Osteoblast (primary cell): ENCODE data around the gene SNAPC4. TPM values are rescaled to one million over a fixed set of nuclear protein-coding genes. Genes with fewer than 3 reads are reported as not detected.
A peak's percentile ranks its signal among the peaks of the same experiment; 100 is the strongest.

Experiments used
- DNase-seq: peaks from one replicate; pipeline ENCODE4 v3.0.0; 2011; ENCODE audit warnings: low spot score, mixed read lengths; ENCODE audit not compliant: insufficient read length; ENCODE audit errors: missing footprints
- H2AFZ ChIP-seq: 2 replicates; pipeline ENCODE4 v1.6.0; 2011; ENCODE audit warnings: mild to moderate bottlenecking, low read length
- H3K27ac ChIP-seq: 2 replicates; pipeline ENCODE4 v1.5.1; 2011; ENCODE audit warnings: mild to moderate bottlenecking, low read depth, low read length, moderate library complexity
- H3K27me3 ChIP-seq: 2 replicates; pipeline ENCODE4 v1.6.0; 2012; ENCODE audit warnings: mild to moderate bottlenecking, control low read depth, inconsistent platforms, low read length, moderate library complexity; ENCODE audit not compliant: insufficient read depth
- H3K36me3 ChIP-seq: 2 replicates; pipeline ENCODE4 v1.5.1; 2011; ENCODE audit warnings: mild to moderate bottlenecking, low read length, control low read depth, moderate library complexity; ENCODE audit not compliant: insufficient read depth
- H3K4me1 ChIP-seq: 2 replicates; pipeline ENCODE4 v1.5.1; 2011; ENCODE audit warnings: mild to moderate bottlenecking, low read length, control low read depth, moderate library complexity; ENCODE audit not compliant: insufficient read depth
- H3K4me2 ChIP-seq: 2 replicates; pipeline ENCODE4 v1.6.0; 2011; ENCODE audit warnings: mild to moderate bottlenecking, low read length; ENCODE audit not compliant: insufficient read depth
- H3K4me3 ChIP-seq: fragments of 200-600 bp; sonication (generic); 3 replicates; pipeline ENCODE4 v1.5.1; 2012; ENCODE audit warnings: mild to moderate bottlenecking, low read length, inconsistent platforms; ENCODE audit not compliant: insufficient read depth
- H3K79me2 ChIP-seq: 2 replicates; pipeline ENCODE4 v1.6.0; 2012; ENCODE audit warnings: mild to moderate bottlenecking, low read length, control low read depth, inconsistent platforms; ENCODE audit not compliant: insufficient read depth
- H3K9me3 ChIP-seq: 2 replicates; pipeline ENCODE4 v1.5.1; 2011; ENCODE audit warnings: low read depth, low read length, control low read depth
- H4K20me1 ChIP-seq: 2 replicates; pipeline ENCODE4 v1.6.0; 2012; ENCODE audit warnings: mild to moderate bottlenecking, low read length, control low read depth; ENCODE audit not compliant: insufficient read depth
- total RNA-seq: library from RNA; depleted of rRNA; stranded (reverse); fragments of >200 nt; gene quantifications from 2 replicates; pipeline ENCODE4 v1.2.3, GENCODE V29; 2012
- TF ChIP-seq, protein P1 (sequence below): IDR thresholded peaks from 2 replicates; pipeline ENCODE4 v1.5.1; 2011; ENCODE audit warnings: mild to moderate bottlenecking, low read depth, low read length, moderate library complexity; ENCODE audit errors: extremely low read depth

The SNAPC4 gene
- total RNA-seq, 1 donor: 9.0 TPM

DNA sequence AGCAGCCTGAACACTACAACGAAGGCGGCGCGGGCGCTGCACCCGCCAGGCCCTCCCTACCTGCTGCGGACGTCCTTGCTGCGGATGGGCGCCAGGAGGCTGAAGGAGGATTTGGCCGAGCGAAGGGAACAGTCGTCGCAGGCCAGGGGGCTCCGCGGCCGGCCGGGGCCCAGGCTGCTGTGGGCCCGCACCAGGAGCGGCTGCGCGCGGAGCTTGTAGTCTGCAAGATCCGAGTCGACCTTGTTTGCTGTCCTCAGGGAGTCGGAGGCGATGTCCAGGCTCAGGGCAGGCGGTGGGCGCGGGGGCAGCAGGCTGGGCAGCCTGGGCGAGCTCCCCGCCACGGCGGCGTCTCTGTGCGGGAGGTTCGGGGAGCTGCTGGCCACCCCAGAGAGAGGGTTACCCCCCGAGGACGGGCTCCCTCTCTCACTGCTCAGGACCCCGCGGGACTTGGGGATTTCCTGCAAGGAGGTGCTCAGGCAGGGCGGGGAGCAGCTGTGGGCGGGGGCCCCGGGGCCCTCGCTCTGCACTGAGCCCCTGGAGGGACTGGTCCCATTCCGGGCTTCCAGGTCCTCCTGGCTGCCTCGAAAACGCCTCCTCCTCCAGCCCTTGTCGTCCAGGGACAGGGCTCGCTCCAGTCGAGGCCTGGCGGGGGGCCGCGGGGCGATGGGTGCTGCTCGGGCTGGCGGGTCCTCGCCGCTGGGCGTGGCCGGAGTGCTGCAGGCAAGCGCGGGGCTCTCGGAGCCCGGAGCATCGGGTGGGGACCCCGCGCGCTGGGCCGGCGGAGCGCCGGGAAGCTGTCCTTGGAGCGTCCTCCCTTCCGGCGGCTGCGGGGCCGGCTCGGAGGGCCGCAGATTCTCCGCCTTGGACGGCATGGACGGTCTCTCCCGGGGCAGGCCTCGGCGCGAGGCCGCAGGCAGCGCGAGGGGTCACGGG, 38.8 kb upstream of the SNAPC4 start:
- Histone ChIP-seq H3K36me3 (peaks cover 40% of the 10 kb centered on the region), H3K4me3 (peak overlapping the region; percentile 84), H3K27me3 (no peaks in the 10 kb centered on the region), H3K27ac (peak overlapping the region; percentile 41), H3K4me2 (peak overlapping the region; percentile 81), H4K20me1 (peaks cover 71% of the 10 kb centered on the region), H3K79me2 (peaks cover 57% of the 10 kb centered on the region), H3K9me3 (no peaks in the 10 kb centered on the region), H2AFZ (no peak overlapping the region), H3K4me1 (peaks cover 27% of the 10 kb centered on the region)
- DNase-seq: peak; percentile 96
- TF ChIP-seq, protein P1, sequence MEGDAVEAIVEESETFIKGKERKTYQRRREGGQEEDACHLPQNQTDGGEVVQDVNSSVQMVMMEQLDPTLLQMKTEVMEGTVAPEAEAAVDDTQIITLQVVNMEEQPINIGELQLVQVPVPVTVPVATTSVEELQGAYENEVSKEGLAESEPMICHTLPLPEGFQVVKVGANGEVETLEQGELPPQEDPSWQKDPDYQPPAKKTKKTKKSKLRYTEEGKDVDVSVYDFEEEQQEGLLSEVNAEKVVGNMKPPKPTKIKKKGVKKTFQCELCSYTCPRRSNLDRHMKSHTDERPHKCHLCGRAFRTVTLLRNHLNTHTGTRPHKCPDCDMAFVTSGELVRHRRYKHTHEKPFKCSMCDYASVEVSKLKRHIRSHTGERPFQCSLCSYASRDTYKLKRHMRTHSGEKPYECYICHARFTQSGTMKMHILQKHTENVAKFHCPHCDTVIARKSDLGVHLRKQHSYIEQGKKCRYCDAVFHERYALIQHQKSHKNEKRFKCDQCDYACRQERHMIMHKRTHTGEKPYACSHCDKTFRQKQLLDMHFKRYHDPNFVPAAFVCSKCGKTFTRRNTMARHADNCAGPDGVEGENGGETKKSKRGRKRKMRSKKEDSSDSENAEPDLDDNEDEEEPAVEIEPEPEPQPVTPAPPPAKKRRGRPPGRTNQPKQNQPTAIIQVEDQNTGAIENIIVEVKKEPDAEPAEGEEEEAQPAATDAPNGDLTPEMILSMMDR: no peak

DNA sequence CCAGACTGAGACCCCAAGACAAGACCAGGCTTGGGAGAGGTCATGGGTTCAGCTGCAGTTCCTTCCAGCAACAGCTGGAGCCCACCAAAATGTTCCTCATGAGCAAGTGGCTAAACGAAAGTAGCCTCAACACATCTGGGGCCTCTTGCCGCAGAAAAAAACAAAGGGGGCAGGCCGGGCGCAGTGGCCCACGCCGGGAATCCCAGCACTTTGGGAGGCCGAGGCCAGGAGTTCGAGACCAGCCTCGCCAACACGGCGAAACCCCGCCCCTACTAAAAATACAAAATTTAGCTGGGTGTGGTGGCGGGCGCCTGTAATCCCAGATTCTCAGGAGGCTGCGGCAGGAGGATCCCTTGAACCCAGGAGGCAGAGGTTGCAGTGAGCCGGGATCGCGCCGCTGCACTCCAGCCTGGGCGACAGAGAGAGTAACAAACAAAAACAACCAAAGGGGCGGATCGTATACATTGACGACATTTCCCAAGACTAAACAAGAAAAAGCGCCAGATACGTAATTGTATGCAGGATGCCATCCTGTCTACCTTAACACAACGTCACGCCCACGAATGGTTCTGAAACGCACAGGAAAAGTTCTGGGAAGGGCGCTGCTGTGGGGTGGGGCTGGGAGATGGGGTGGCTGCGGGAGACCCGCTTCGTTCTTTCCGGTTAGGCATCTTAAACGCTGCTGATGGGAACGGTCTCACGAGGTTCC, 38.0 kb upstream of the SNAPC4 start:
- H3K4me2 ChIP-seq: peak overlapping the region; percentile 81
- H3K27me3 ChIP-seq: no peaks in the 10 kb centered on the region
- H3K4me3 ChIP-seq: peak overlapping the region; percentile 84
- H3K36me3 ChIP-seq: peaks cover 31% of the 10 kb centered on the region
- H3K79me2 ChIP-seq: peaks cover 59% of the 10 kb centered on the region
- peaks cover 69% of the 10 kb centered on the region for H4K20me1 ChIP-seq
- no peaks in the 10 kb centered on the region for H3K9me3 ChIP-seq
- TF ChIP-seq, protein P1: no peak
- peaks cover 27% of the 10 kb centered on the region for H3K4me1 ChIP-seq
- no peak overlapping the region for H2AFZ ChIP-seq
- H3K27ac ChIP-seq: peak overlapping the region; percentile 41
- DNase-seq: peak; percentile 95

DNA sequence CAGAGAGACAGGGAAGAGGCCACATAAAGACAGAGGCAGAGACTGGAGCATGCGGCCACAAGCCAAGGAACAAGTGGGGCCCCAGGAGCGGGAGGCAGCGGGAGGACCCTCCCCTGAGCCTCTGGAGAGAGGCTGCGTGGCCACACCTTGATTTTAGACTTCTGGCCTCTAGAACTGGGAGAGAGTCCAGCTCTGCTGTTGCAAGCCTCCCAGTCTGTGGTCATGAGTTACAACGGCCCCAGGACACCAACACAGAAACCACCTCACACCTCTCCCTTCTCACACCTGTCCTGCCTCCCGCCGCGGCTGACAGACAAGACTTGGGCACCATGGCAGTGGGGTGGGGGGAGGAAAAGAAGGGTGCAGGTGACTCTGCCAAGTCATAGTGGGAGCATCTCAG, 37.5 kb upstream of the SNAPC4 start:
- peak overlapping the region; percentile 84 for H3K4me3 ChIP-seq
- DNase-seq: peak; percentile 93
- peak overlapping the region; percentile 81 for H3K4me2 ChIP-seq
- H4K20me1 ChIP-seq: peaks cover 65% of the 10 kb centered on the region
- H3K79me2 ChIP-seq: peaks cover 59% of the 10 kb centered on the region
- H3K4me1 ChIP-seq: peaks cover 27% of the 10 kb centered on the region
- peaks cover 28% of the 10 kb centered on the region for H3K36me3 ChIP-seq
- H2AFZ ChIP-seq: no peak overlapping the region
- peak overlapping the region; percentile 12 for H3K27ac ChIP-seq
- H3K9me3 ChIP-seq: no peaks in the 10 kb centered on the region
- no peaks in the 10 kb centered on the region for H3K27me3 ChIP-seq
- TF ChIP-seq, protein P1: no peak
